Measurements from ENCODE around the gene CNKSR3.

- TF ChIP-seq REST (IDR thresholded peaks at IDR 0.05; ENCODE audit: insufficient read depth in 1 of 2, low read depth in 2 of 2, low read length in 2 of 2) = no peak
- TF ChIP-seq POLR2AphosphoS5 (IDR thresholded peaks at IDR 0.05; ENCODE audit: low read depth, low read length) = no peak
- no peak for TF ChIP-seq TAF1 (IDR thresholded peaks at IDR 0.05; ENCODE audit: borderline replicate concordance, insufficient read depth, low read length)
These were observed 143.1 kb downstream of the CNKSR3 start for GRCh38 chr6:154367336-154367735.

Measured in PFSK-1 (cell line).